ENCODE data around the gene EVL.

- no peak for TF ChIP-seq ZNF565 (CRISPR knock-in tag; conservative IDR thresholded peaks at IDR 0.05; ENCODE audit: low read depth)
- no peak for TF ChIP-seq ESRRG (CRISPR knock-in tag; IDR thresholded peaks at IDR 0.05)
- TF ChIP-seq PATZ1 (CRISPR knock-in tag; IDR thresholded peaks at IDR 0.05; ENCODE audit: borderline replicate concordance) = no peak
- TF ChIP-seq CSDC2 (CRISPR knock-in tag; IDR thresholded peaks at IDR 0.05) = no peak
- no peak for TF ChIP-seq TOX (CRISPR knock-in tag; IDR thresholded peaks at IDR 0.05; ENCODE audit: borderline replicate concordance)
- TF ChIP-seq PPARA (CRISPR knock-in tag; IDR thresholded peaks at IDR 0.05; ENCODE audit: borderline replicate concordance) = no peak
- TF ChIP-seq ZFP3 (CRISPR knock-in tag; IDR thresholded peaks at IDR 0.05) = no peak
- TF ChIP-seq, protein P1, sequence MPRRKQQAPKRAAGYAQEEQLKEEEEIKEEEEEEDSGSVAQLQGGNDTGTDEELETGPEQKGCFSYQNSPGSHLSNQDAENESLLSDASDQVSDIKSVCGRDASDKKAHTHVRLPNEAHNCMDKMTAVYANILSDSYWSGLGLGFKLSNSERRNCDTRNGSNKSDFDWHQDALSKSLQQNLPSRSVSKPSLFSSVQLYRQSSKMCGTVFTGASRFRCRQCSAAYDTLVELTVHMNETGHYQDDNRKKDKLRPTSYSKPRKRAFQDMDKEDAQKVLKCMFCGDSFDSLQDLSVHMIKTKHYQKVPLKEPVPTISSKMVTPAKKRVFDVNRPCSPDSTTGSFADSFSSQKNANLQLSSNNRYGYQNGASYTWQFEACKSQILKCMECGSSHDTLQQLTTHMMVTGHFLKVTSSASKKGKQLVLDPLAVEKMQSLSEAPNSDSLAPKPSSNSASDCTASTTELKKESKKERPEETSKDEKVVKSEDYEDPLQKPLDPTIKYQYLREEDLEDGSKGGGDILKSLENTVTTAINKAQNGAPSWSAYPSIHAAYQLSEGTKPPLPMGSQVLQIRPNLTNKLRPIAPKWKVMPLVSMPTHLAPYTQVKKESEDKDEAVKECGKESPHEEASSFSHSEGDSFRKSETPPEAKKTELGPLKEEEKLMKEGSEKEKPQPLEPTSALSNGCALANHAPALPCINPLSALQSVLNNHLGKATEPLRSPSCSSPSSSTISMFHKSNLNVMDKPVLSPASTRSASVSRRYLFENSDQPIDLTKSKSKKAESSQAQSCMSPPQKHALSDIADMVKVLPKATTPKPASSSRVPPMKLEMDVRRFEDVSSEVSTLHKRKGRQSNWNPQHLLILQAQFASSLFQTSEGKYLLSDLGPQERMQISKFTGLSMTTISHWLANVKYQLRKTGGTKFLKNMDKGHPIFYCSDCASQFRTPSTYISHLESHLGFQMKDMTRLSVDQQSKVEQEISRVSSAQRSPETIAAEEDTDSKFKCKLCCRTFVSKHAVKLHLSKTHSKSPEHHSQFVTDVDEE (CRISPR knock-in tag; IDR thresholded peaks at IDR 0.05) = no peak
- TF ChIP-seq CREB5 (CRISPR knock-in tag; IDR thresholded peaks at IDR 0.05; ENCODE audit: low read depth) = no peak
- no peak for TF ChIP-seq SNAI2 (CRISPR knock-in tag; IDR thresholded peaks at IDR 0.05)
- TF ChIP-seq OSR1 (CRISPR knock-in tag; IDR thresholded peaks at IDR 0.05) = no peak
- TF ChIP-seq ZNF8 (CRISPR knock-in tag; IDR thresholded peaks at IDR 0.05) = no peak
These were observed 27.9 kb upstream of the EVL start for GRCh38 chr14:100037353-100037752.

Measured in SK-N-SH treated with all-trans-retinoic acid at 6 μM for 48 hours (cell line).